ENCODE measurements around the gene ZFYVE16. TPM values are rescaled to one million over a fixed set of nuclear protein-coding genes. Genes with fewer than 3 reads are reported as not detected.
A peak's percentile ranks its signal among the peaks of the same experiment; 100 is the strongest.
"Not testable (repeated sequence)": the region's sequence is repeated elsewhere in the genome, so short reads cannot be mapped to it uniquely, and the experiment has no call there.

The ZFYVE16 gene
- total RNA-seq, 1 donor from 2014 or later, result 80.5 TPM

GRCh38 chr5:80487444-80487828, 79.6 kb downstream of the ZFYVE16 start:
- H3K4me1 Mint-ChIP-seq (ENCODE audit: unreplicated experiment), result peaks cover 5% of the 10 kb centered on the region
- H3K4me3 Mint-ChIP-seq (ENCODE audit: unreplicated experiment), result peak overlapping the region; percentile 82
- H3K36me3 Mint-ChIP-seq (ENCODE audit: low read depth, unreplicated experiment), result peaks cover under 1% of the 10 kb centered on the region
- peak; percentile 3 for DNase-seq (ENCODE audit: low spot score)
- H3K27me3 Mint-ChIP-seq (ENCODE audit: unreplicated experiment), result peaks cover 1% of the 10 kb centered on the region
- H3K27ac Mint-ChIP-seq (ENCODE audit: unreplicated experiment), result no peak overlapping the region
- H3K9me3 Mint-ChIP-seq (ENCODE audit: unreplicated experiment), result no peaks in the 10 kb centered on the region
- no peak for TF ChIP-seq CTCF (IDR thresholded peaks at IDR 0.05; ENCODE audit: unreplicated experiment)

- peak; percentile 86 for DNase-seq (ENCODE audit: low spot score)
- H3K4me3 Mint-ChIP-seq (ENCODE audit: unreplicated experiment), result peak within 1 kb of the TSS; percentile 91
Observed at GRCh38 chr5:80487829-80488721, 80.2 kb downstream of the ZFYVE16 start, which contains the start of gene FAM151B. FAM151B (plus strand) TSS chr5:80488100; CDS start chr5:80488124, 24 bp downstream.

DNA sequence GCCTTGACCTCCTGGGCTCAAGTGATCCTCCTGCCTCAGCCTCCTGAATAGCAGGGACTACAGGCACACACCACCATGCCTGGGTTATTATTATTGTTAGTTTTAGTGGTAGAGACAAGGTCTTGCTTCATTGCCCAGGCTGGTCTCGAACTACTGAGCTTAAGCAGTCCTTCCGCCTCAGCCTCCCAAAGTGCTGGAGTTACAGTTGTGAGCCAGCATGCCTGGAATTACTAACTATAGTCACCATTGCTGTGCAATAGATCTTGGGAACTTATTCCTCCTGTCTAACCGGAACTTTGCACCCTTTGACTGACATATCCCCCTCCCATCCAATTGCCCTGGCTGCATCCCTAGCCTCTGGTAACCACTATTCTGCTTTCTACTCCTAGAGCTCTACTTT, 83.4 kb downstream of the ZFYVE16 start:
- Mint-ChIP-seq H3K9me3 (ENCODE audit: unreplicated experiment) (no peaks in the 10 kb centered on the region), H3K4me1 (ENCODE audit: unreplicated experiment) (peaks cover 5% of the 10 kb centered on the region), H3K4me3 (ENCODE audit: unreplicated experiment) (no peak overlapping the region), H3K27ac (ENCODE audit: unreplicated experiment) (no peak overlapping the region), H3K36me3 (ENCODE audit: low read depth, unreplicated experiment) (no peaks in the 10 kb centered on the region), H3K27me3 (ENCODE audit: unreplicated experiment) (peaks cover 1% of the 10 kb centered on the region)
- no peak for DNase-seq (ENCODE audit: low spot score)
- no peak for TF ChIP-seq CTCF (IDR thresholded peaks at IDR 0.05; ENCODE audit: unreplicated experiment)

More at GRCh38 chr5:80487829-80488721, 80.2 kb downstream of the ZFYVE16 start, which contains the start of gene FAM151B:
- Mint-ChIP-seq H3K9me3 (ENCODE audit: unreplicated experiment) (no peaks in the 10 kb centered on the region), H3K27ac (ENCODE audit: unreplicated experiment) (peak within 1 kb of the TSS; percentile 62), H3K36me3 (ENCODE audit: low read depth, unreplicated experiment) (no peaks in the 10 kb centered on the region), H3K4me1 (ENCODE audit: unreplicated experiment) (peaks cover 5% of the 10 kb centered on the region), H3K27me3 (ENCODE audit: unreplicated experiment) (peaks cover 1% of the 10 kb centered on the region)
- no peak for TF ChIP-seq CTCF (IDR thresholded peaks at IDR 0.05; ENCODE audit: unreplicated experiment)

DNA sequence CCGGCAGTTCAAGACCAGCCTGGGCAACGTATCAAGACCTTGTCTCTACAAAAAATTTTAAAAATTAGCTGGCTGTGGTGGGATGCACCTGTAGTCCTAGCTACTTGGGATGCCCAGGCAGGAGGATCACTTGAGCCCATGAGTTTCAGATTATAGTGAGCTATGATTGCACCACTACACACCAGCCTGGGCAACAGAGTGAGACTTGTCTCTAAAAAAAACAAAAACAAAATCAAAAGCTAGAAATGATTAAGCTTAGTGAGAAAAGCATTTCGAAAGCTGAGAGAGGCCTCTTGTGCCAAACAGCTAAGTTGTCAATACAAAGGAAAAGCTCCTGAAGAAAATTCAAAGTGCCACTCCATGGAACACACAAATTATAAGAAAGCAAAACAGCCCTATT, 84.9 kb downstream of the ZFYVE16 start:
- H3K9me3 Mint-ChIP-seq (ENCODE audit: unreplicated experiment), result no peaks in the 10 kb centered on the region
- H3K27ac Mint-ChIP-seq (ENCODE audit: unreplicated experiment), result no peak overlapping the region
- TF ChIP-seq CTCF (IDR thresholded peaks at IDR 0.05; ENCODE audit: unreplicated experiment), result no peak
- no peak overlapping the region for H3K4me3 Mint-ChIP-seq (ENCODE audit: unreplicated experiment)
- no peaks in the 10 kb centered on the region for H3K4me1 Mint-ChIP-seq (ENCODE audit: unreplicated experiment)
- peaks cover 1% of the 10 kb centered on the region for H3K27me3 Mint-ChIP-seq (ENCODE audit: unreplicated experiment)
- H3K36me3 Mint-ChIP-seq (ENCODE audit: low read depth, unreplicated experiment), result no peaks in the 10 kb centered on the region
- no peak for DNase-seq (ENCODE audit: low spot score)

DNA sequence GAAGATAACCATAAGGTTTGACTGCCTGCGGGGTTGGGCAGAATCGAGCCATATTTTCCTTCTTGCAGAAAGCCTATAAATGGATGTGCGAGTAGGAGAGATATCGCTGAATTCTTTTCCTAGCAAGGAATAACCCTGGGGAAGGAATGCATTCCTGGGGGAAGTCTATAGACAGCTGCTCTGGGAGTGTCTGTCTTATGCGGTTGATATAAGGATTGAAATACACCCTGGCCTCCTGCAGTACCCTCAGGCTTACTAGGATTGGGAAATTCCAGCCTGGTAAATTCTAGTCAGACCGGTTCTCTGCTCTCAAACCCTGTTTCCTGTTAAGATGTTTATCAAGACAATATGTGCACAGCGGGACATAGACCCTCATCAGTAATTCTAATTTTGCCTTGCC, 85.6 kb downstream of the ZFYVE16 start:
- H3K27me3 Mint-ChIP-seq (ENCODE audit: unreplicated experiment); H3K9me3 Mint-ChIP-seq (ENCODE audit: unreplicated experiment); H3K36me3 Mint-ChIP-seq (ENCODE audit: low read depth, unreplicated experiment); H3K27ac Mint-ChIP-seq (ENCODE audit: unreplicated experiment); DNase-seq (ENCODE audit: low spot score); H3K4me3 Mint-ChIP-seq (ENCODE audit: unreplicated experiment); H3K4me1 Mint-ChIP-seq (ENCODE audit: unreplicated experiment): not testable (repeated sequence)

All from endothelial cell (in vitro differentiated cells).